MCF 10A (cell line): ENCODE data around the gene TBCD. TPM values are rescaled to one million over a fixed set of nuclear protein-coding genes. Genes with fewer than 3 reads are reported as not detected.
"Not testable (repeated sequence)": the region's sequence is repeated elsewhere in the genome, so short reads cannot be mapped to it uniquely, and the experiment has no call there.

Experiments
- BruUV-seq: library from RNA; stranded (reverse); fragments of 400-500 nt; replicated peaks from 2 replicates; lab custom pipeline; 2021; lab: Mats Ljungman, UMichigan
- CTCF ChIA-PET: fragments of 300-600 bp; sonication (Branson Sonifier 250); formaldehyde crosslinking; extraction: SDS; loops from one replicate; lab custom pipeline; 2021; ENCODE audit warnings: antibody characterized with exemption, inconsistent platforms; lab: Yijun Ruan, JAX
- POLR2A ChIA-PET: fragments of 300-600, 350-650 bp; sonication (Branson Sonifier 250); formaldehyde crosslinking; extraction: SDS; loops from one replicate; lab custom pipeline; 2020; ENCODE audit warnings: antibody characterized with exemption, inconsistent platforms; lab: Yijun Ruan, JAX
- DNase-seq: peaks from one replicate; pipeline ENCODE4 v3.0.0-alpha.2; 2018; ENCODE audit not compliant: unreplicated experiment
- H3K27ac Mint-ChIP-seq: one replicate; pipeline ENCODE4 v1.8.0; 2022; ENCODE audit warnings: mild to moderate bottlenecking, low read depth, mixed read lengths; ENCODE audit not compliant: unreplicated experiment
- H3K27me3 Mint-ChIP-seq: one replicate; pipeline ENCODE4 v1.8.0; 2022; ENCODE audit warnings: mixed read lengths; ENCODE audit not compliant: insufficient read depth, unreplicated experiment
- H3K36me3 Mint-ChIP-seq: one replicate; pipeline ENCODE4 v1.8.0; 2022; ENCODE audit warnings: mild to moderate bottlenecking, moderate library complexity, mixed read lengths; ENCODE audit not compliant: insufficient read depth, unreplicated experiment
- H3K4me1 Mint-ChIP-seq: one replicate; pipeline ENCODE4 v1.8.0; 2022; ENCODE audit warnings: mixed read lengths; ENCODE audit not compliant: insufficient read depth, unreplicated experiment
- H3K4me3 Mint-ChIP-seq: one replicate; pipeline ENCODE4 v1.8.0; 2022; ENCODE audit warnings: mild to moderate bottlenecking, moderate library complexity, mixed read lengths; ENCODE audit not compliant: unreplicated experiment
- H3K9me3 Mint-ChIP-seq: one replicate; pipeline ENCODE4 v1.8.0; 2022; ENCODE audit warnings: mixed read lengths; ENCODE audit not compliant: unreplicated experiment
- intact Hi-C: fragments of 100-400 bp; cut with micrococcal nuclease; formaldehyde crosslinking; loops from 2 replicates; pipeline ENCODE4 v1.14.1; 2022
- total RNA-seq: library from RNA; stranded (reverse); gene quantifications from 2 replicates; pipeline ENCODE4 v1.2.3, GENCODE V29; 2022
- TF ChIP-seq, protein P1 (sequence below): fragments of 200-600 bp; IDR thresholded peaks from one replicate; pipeline ENCODE4 v1.8.0; 2022; ENCODE audit warnings: antibody characterized with exemption, mild to moderate bottlenecking; ENCODE audit not compliant: unreplicated experiment

The TBCD gene
- total RNA-seq, 1 experiment from 2014 or later: 76.2 TPM

DNA sequence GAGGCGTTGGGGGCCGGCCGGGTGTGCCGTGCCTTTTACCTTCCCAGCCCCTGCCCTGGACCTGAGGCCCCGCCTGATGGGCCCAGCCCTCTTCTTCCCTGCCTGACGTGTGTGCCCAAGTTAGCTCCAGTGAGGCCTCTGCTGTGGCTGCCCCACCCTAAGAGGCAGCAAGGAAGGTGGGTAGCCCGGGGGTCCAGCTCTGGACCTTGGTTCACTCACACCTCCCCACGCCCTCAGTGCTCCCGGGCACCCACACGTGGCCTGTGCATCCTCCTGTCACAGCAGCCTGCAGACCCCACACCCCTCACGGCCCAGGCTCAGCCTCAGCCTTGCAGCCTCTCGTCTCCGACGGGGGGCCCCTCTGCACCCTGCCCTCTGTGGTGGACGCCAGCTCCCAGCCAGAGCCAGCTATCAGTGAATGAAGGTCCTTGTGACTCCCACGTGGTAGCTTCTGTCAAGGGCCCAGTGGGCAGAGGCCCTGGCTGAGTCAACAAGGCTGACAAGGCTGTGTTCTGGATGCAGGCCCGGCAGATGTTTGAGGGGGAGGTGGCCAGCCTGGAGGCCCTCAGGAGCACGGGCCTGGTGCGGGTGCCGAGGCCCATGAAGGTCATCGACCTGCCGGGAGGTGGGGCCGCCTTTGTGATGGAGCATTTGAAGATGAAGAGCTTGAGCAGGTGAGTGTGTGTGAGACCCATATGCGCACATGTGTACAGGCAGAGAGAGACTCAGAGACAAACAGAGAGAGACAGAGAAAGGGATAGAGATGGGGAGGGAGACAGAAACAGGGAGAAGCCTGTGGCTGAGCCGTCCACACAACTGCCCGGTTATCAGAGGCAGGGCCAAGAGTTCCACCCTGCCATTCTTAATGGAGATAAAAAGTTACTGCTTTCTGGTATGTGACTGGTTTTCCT lies 13.6 kb upstream of the TBCD start:
- no TSS peak for BruUV-seq
- ChIA-PET POLR2A (no interaction called here), CTCF (no interaction called here)
- no peak overlapping the region for H3K4me3 Mint-ChIP-seq
- peaks cover 4% of the 10 kb centered on the region for H3K9me3 Mint-ChIP-seq
- no peak overlapping the region for H3K27ac Mint-ChIP-seq
- H3K27me3 Mint-ChIP-seq: no peaks in the 10 kb centered on the region
- TF ChIP-seq, protein P1, sequence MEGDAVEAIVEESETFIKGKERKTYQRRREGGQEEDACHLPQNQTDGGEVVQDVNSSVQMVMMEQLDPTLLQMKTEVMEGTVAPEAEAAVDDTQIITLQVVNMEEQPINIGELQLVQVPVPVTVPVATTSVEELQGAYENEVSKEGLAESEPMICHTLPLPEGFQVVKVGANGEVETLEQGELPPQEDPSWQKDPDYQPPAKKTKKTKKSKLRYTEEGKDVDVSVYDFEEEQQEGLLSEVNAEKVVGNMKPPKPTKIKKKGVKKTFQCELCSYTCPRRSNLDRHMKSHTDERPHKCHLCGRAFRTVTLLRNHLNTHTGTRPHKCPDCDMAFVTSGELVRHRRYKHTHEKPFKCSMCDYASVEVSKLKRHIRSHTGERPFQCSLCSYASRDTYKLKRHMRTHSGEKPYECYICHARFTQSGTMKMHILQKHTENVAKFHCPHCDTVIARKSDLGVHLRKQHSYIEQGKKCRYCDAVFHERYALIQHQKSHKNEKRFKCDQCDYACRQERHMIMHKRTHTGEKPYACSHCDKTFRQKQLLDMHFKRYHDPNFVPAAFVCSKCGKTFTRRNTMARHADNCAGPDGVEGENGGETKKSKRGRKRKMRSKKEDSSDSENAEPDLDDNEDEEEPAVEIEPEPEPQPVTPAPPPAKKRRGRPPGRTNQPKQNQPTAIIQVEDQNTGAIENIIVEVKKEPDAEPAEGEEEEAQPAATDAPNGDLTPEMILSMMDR: no peak
- peaks cover 7% of the 10 kb centered on the region for H3K36me3 Mint-ChIP-seq
- intact Hi-C loops: no loop called here
- no peaks in the 10 kb centered on the region for H3K4me1 Mint-ChIP-seq
- DNase-seq: no peak

DNA sequence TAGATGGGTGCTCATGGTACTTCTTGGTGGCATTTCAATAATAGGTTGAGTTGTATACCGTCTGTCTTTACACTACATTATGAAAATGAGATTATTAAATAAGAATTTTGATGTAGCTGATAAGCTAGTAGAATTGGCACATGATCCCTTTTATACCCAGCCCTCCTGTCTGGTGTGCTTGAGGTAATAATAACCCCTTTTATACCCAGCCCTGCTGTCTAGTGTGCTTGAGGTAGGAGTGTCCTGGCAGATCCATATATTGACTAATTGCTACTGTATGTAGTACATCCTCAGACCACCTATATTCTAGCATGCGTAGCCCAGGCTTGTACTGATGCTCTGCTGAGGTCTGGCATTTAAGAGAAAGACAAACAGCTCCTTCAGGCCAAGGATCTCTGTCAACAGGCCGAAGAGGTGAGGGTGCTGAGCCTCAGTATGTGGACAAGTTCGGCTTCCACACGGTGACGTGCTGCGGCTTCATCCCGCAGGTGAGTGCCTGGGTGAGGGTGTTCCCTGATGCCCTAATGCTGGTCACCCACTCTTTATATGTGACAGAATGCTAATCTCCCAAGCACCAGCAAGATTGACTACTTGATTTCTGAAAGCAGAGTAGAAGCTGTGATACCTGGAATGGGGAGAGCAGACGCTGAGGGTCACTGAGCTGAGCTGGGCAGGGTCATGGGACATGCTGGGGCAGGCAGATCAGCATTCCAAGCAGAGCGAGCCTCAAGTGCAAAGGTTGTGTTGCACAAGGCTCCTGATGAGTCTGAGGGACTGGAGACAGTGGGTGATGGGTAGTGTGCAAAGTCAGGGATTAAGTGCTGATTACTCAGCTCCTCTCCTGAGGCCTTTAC lies 10.7 kb upstream of the TBCD start:
- TF ChIP-seq, protein P1: no peak
- Mint-ChIP-seq H3K4me1 (no peaks in the 10 kb centered on the region), H3K9me3 (no peaks in the 10 kb centered on the region), H3K36me3 (peaks cover 8% of the 10 kb centered on the region), H3K4me3 (no peak overlapping the region), H3K27me3 (no peaks in the 10 kb centered on the region), H3K27ac (no peak overlapping the region)
- ChIA-PET POLR2A (interaction anchor here (0.5 to 1.6 kb wide), 3 partner anchors 12 to 135 kb away, joined by 4 to 5 read pairs (median 4); partner anchors contain the start of gene FN3KRP), CTCF (interaction anchor here (0.7 kb wide), 1 partner anchor 9 kb away, joined by 3 read pairs; no protein-coding TSS in a partner anchor)
- peak; percentile 30 for DNase-seq
- intact Hi-C loops: no loop called here
- no TSS peak for BruUV-seq

DNA sequence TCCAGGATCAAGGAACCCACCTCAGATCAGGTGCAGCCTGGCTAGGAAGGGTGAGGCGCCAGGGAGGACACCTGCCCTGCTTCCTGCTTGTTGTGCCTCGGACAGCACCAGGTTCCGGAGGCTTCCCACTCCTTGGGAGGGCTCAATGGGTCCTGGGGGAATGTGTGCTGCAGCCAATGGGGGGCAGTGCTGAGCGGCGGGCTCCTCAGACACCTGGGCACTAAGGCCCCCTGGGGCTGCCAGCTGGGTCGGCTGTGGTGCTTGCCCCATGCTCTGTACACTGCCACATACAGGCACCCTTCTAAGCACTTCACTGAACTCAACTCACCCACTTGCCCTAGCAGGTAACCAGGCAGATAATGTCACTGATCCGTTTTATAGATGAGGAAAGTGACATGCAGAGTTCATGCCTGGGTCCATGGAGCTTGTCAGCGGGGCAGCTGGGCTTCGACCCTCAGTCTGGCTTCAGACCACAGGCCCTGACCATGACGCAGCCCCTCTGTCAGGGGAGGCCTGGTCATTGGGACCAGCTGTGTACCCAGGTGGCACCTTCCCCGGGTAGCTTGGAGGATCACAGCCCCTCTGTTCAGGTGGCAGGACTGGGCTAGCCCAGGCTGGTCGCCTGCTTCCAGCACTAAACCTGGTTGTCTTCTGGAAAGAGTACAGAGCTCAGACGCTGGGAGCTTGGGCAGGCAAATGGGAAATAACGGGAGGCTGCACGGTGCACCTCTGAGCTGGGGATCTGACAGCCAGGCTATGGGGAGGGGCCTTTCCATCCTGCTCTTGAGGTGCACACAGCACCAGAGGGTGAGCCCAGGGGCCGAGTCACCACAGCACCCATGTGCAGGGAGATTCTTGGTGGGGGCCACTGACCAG lies 8.3 kb upstream of the TBCD start:
- Mint-ChIP-seq H3K27me3 (no peaks in the 10 kb centered on the region), H3K36me3 (peaks cover 8% of the 10 kb centered on the region), H3K27ac (no peak overlapping the region), H3K4me1 (no peaks in the 10 kb centered on the region), H3K4me3 (no peak overlapping the region), H3K9me3 (no peaks in the 10 kb centered on the region)
- ChIA-PET CTCF (no interaction called here), POLR2A (interaction anchor here (0.6 to 0.7 kb wide), 2 partner anchors 22 to 42 kb away, joined by 3 read pairs; no protein-coding TSS in a partner anchor)
- intact Hi-C loops: no loop called here
- TF ChIP-seq, protein P1: no peak
- no peak for DNase-seq
- BruUV-seq: no TSS peak

DNA sequence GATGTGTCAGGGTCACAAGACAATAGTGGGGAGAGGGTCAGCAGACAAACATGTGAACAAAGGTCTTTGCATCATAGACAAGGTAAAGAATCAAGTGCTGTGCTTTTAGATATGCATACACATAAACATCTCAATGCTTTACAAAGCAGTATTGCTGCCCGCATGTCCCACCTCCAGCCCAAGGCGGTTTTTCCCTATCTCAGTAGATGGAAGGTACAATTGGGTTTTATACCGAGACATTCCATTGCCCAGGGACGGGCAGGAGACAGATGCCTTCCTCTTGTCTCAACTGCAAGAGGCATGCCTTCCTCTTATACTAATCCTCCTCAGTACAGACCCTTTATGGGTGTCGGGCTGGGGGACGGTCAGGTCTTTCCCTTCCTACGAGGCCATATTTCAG lies 7.1 kb upstream of the TBCD start:
- H3K4me1 Mint-ChIP-seq, H3K27me3 Mint-ChIP-seq, H3K27ac Mint-ChIP-seq, H3K4me3 Mint-ChIP-seq, DNase-seq, H3K36me3 Mint-ChIP-seq, H3K9me3 Mint-ChIP-seq, CTCF ChIA-PET, POLR2A ChIA-PET, BruUV-seq, intact Hi-C loops: not testable (repeated sequence)
